Stimulated activated naive CD8-positive, alpha-beta T cell treated with anti-CD3 and anti-CD28 coated beads, Interleukin-15, amount 100 ng/mL, for 72 hours (primary cell): Measurements from ENCODE around the gene ACO2.
A peak's percentile ranks its signal among the peaks of the same experiment; 100 is the strongest.

Source experiments
- ATAC-seq: fragments of 150-1000 bp; cut with Tn5 transposase; 2 replicates; pipeline ENCODE4 v1.10.0; 2021; ENCODE audit warnings: mild to moderate bottlenecking, moderate library complexity
- DNase-seq, 2 donors: peaks; one replicate each; pipeline ENCODE4 v3.0.0; 2021 to 2022
- H3K27ac Mint-ChIP-seq, 2 donors: one replicate each; pipeline ENCODE4 v1.8.0; 2022; ENCODE audit warnings: mild to moderate bottlenecking in 2 of 2, mixed read lengths in 2 of 2, moderate library complexity in 2 of 2
- H3K27me3 Mint-ChIP-seq: one replicate; pipeline ENCODE4 v1.8.0; 2022; ENCODE audit warnings: mixed read lengths
- H3K4me1 Mint-ChIP-seq: one replicate; pipeline ENCODE4 v1.8.0; 2022; ENCODE audit warnings: mild to moderate bottlenecking, mixed read lengths
- H3K4me3 Mint-ChIP-seq, 2 donors: one replicate each; pipeline ENCODE4 v1.8.0; 2022; ENCODE audit warnings: mild to moderate bottlenecking in 2 of 2, mixed read lengths in 2 of 2, moderate library complexity in 1 of 2
- H3K9me3 Mint-ChIP-seq, 2 donors: one replicate each; pipeline ENCODE4 v1.8.0; 2022; ENCODE audit warnings: mixed read lengths in 2 of 2

The ACO2 gene

DNA sequence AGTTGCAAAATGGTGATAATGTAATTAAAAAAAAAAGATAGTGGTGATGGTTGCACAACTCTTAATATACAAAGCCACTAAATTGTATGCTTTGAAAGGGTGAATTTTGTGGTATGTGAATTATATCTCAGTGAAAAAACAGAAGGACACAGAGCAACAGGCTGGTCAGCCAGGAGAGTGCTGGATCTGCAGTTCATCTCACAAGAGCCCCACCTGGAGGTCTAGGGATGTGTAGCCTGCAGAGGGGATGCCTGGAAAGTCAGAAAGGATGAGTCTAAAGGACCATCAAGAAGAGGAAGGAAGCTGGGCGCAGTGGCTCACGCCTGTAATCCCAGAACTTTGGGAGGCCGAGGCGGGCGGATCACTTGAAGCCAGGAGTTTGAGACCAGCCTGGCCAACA, 66.3 kb downstream of the ACO2 start:
- DNase-seq: no peak
- no peak for ATAC-seq
- Mint-ChIP-seq H3K4me3 (no peak overlapping the region), H3K27me3 (no peaks in the 10 kb centered on the region), H3K9me3 (no peaks in the 10 kb centered on the region), H3K4me1 (peaks cover 14% of the 10 kb centered on the region), H3K27ac (peak overlapping the region in 1 of 2 donors; percentile 27)

DNA sequence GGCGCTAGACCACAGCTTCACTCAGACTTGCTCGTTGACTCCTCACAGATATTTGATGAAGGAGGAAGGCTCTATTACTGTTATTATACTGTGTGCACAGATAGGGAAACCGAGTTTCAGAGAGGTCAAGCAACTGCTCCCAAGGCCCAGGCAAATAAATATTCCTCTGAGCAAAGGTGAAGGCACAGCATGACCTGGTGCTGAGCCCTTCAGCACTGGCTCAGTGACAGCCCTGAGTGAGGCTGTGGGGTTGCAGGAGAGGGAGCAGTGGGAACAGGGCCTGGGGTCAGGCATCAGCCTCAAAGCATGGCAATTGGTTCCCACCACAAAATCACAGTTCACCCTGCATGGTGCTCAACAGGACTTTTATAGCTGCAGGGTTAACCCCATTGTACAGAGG, 68.3 kb downstream of the ACO2 start:
- no peak overlapping the region for H3K4me3 Mint-ChIP-seq
- H3K4me1 Mint-ChIP-seq: peaks cover 33% of the 10 kb centered on the region
- no peak overlapping the region for H3K27ac Mint-ChIP-seq
- H3K9me3 Mint-ChIP-seq: no peaks in the 10 kb centered on the region
- DNase-seq: no peak
- no peaks in the 10 kb centered on the region for H3K27me3 Mint-ChIP-seq
- no peak for ATAC-seq

GRCh38 chr22:41538583-41538982, 69.7 kb downstream of the ACO2 start:
- no peak for ATAC-seq
- Mint-ChIP-seq H3K9me3 (no peaks in the 10 kb centered on the region), H3K27ac (peak overlapping the region in 1 of 2 donors; percentile 43)

GRCh38 chr22:41539146-41540005, 70.5 kb downstream of the ACO2 start:
- peaks cover 46% of the 10 kb centered on the region for H3K4me1 Mint-ChIP-seq
- no peaks in the 10 kb centered on the region for H3K9me3 Mint-ChIP-seq
- no peaks in the 10 kb centered on the region for H3K27me3 Mint-ChIP-seq
- no peak overlapping the region for H3K4me3 Mint-ChIP-seq
- DNase-seq (no peak), ATAC-seq (no peak)
- H3K27ac Mint-ChIP-seq: peak overlapping the region in 1 of 2 donors; percentile 1

More at GRCh38 chr22:41538583-41538982, 69.7 kb downstream of the ACO2 start:
- Mint-ChIP-seq H3K27me3 (no peaks in the 10 kb centered on the region), H3K4me1 (peaks cover 42% of the 10 kb centered on the region), H3K4me3 (no peak overlapping the region)
- DNase-seq: no peak

GRCh38 chr22:41540006-41540315, 71.0 kb downstream of the ACO2 start:
- Mint-ChIP-seq H3K27me3 (no peaks in the 10 kb centered on the region), H3K27ac (no peak overlapping the region), H3K4me3 (no peak overlapping the region), H3K4me1 (peaks cover 52% of the 10 kb centered on the region), H3K9me3 (no peaks in the 10 kb centered on the region)
- DNase-seq (no peak), ATAC-seq (no peak)

GRCh38 chr22:41540365-41540764, 71.4 kb downstream of the ACO2 start:
- DNase-seq: no peak
- no peak overlapping the region for H3K4me3 Mint-ChIP-seq
- no peak for ATAC-seq
- no peaks in the 10 kb centered on the region for H3K27me3 Mint-ChIP-seq
- H3K4me1 Mint-ChIP-seq: peaks cover 52% of the 10 kb centered on the region
- H3K27ac Mint-ChIP-seq: peak overlapping the region in 1 of 2 donors; percentile 13
- no peaks in the 10 kb centered on the region for H3K9me3 Mint-ChIP-seq

GRCh38 chr22:41541484-41541883, 72.6 kb downstream of the ACO2 start:
- DNase-seq: no peak
- H3K4me1 Mint-ChIP-seq: peaks cover 51% of the 10 kb centered on the region

DNA sequence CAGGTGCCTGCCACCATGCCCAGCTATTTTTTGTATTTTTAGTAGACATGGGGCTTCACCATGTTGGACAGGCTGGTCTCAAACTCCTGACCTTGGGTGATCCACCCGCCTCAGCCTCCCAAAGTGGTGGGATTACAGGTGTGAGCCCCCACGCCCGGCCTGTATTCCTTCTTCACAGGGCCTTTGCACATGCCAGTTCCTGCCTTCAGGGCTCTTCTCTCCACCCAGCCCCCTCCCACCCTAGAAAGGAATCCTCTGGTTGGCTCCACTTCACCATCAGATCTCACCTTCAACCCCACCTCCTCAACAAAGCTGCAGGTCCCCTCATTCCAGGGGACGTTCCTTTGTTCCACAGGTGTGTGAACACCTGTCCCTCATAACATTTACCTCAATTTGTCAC, 73.3 kb downstream of the ACO2 start:
- H3K4me3 Mint-ChIP-seq: peak overlapping the region; percentile 94 to 95

More at GRCh38 chr22:41541484-41541883, 72.6 kb downstream of the ACO2 start:
- Mint-ChIP-seq H3K27me3 (no peaks in the 10 kb centered on the region), H3K4me3 (peak overlapping the region; percentile 4 to 94), H3K9me3 (no peaks in the 10 kb centered on the region), H3K27ac (peak overlapping the region; percentile 9 to 86)
- no peak for ATAC-seq

DNA sequence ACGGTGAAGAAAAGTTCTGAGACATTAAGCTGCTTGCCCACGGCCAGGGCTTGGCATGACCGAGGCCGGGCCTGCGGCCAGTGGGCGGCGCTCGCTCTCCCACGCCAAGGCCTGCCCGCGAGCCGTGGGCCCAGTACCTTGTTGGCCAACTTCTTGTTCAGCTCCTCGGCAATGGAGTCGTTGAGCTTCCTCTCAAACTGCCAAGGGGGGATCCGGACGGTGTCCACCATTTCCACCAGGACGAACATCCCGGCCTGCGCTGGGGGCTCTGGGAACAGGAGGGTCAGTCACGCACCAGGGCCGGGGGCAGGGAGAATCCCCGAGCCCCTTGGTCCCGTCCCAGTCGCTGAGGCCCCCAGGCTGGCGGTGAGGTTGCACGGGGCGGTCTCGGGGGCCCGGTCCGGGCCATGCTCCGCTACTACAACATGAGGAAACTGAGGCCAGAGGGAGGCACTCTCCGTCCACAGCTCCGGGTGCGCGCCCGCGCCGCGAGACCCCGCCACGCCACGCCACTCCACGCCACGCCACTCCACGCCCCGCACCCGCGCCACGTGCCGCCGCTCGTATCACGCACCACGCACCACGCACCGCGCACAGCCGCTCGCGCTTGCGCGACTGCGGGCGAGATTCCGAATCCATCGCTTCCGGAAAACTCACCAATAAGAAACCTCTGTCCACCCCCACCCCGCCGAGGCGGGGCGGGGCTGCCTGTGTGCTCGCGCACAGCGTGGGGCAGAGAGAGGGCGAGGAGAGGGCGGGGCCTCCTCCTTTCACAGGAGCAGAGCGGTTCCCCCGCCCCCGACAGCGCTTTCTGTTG, 75.1 kb downstream of the ACO2 start, which contains the start of gene POLR3H:
Gene POLR3H, minus strand, starts transcription at position 617 of the 817 bp plus-strand sequence. Its CDS starts 369 bp downstream, at position 248.
- DNase-seq: peak; percentile 92 to 96
- ATAC-seq: peak; percentile 99
- Mint-ChIP-seq H3K4me1 (peaks cover 51% of the 10 kb centered on the region), H3K9me3 (no peaks in the 10 kb centered on the region), H3K27me3 (no peaks in the 10 kb centered on the region), H3K27ac (peak within 1 kb of the TSS; percentile 97), H3K4me3 (peak within 1 kb of the TSS; percentile 94 to 95)

More for the DNA sequence above, 73.3 kb downstream of the ACO2 start:
- peak overlapping the region; percentile 86 to 87 for H3K27ac Mint-ChIP-seq
- H3K4me1 Mint-ChIP-seq: peaks cover 51% of the 10 kb centered on the region
- ATAC-seq (no peak), DNase-seq (no peak)
- no peaks in the 10 kb centered on the region for H3K9me3 Mint-ChIP-seq
- H3K27me3 Mint-ChIP-seq: no peaks in the 10 kb centered on the region

DNA sequence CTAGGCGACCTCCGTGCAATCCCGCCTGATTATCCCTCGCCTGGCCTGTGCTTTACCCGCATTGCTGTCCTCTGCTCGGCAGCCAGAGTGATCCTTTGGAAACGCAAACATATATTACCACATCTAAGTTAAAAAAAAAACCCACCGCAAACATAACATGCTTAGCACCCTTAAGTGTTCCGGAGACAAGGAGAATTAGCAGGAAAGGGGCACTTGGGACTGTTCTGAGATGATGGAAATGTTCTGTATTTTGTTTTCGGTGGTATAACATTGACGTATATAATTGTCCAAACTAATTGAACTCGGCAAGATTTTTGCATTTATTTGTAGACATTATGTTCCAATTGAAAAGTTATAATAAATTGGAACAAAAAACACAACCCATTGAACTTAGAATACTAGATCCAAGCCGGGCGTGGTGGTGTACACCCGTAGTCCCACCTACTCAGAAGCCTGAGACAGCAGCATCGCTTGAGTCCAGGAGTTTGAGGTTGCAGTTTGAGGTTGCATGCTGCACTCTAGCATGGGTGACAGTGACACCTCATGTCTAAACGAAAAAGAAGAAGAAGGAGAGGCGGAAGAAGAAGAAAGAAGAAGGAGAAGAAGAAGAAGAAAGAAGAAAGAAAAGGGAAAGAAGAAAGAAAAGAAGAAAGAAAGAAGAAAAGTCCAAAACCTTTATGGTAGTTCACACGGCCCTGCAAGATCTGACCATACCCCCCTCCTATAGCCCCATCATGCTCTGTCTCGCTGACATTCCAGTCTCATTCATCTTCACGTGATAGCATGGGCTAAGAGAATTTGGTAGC, 76.0 kb downstream of the ACO2 start:
- H3K27me3 Mint-ChIP-seq: no peaks in the 10 kb centered on the region
- peak overlapping the region; percentile 39 to 97 for H3K27ac Mint-ChIP-seq
- DNase-seq (no peak), ATAC-seq (peak; percentile 3)
- H3K4me3 Mint-ChIP-seq: peak overlapping the region; percentile 94 to 95
- no peaks in the 10 kb centered on the region for H3K9me3 Mint-ChIP-seq
- peaks cover 50% of the 10 kb centered on the region for H3K4me1 Mint-ChIP-seq

DNA sequence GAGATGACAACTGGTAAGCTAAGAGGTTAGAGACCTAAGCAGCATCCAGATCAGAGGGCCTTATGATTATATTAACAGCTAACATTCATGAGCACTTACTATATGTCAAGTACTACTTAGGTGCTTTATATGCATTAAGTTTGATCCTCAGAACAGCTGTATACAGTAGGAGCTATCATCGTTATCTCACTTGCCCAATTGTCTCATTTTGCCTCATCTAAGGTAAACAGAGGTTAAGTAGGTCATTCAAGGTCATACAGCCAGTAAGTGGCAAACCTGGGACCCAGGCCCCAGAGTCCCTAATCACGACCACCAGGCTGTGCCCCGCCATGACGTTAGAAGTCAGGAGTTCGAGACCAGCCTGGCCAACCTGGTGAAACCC, 79.9 kb downstream of the ACO2 start:
- no peak for DNase-seq
- H3K4me3 Mint-ChIP-seq: no peak overlapping the region
- H3K27ac Mint-ChIP-seq: no peak overlapping the region
- H3K9me3 Mint-ChIP-seq: no peaks in the 10 kb centered on the region
- peaks cover 15% of the 10 kb centered on the region for H3K27me3 Mint-ChIP-seq
- ATAC-seq: no peak
- peaks cover 14% of the 10 kb centered on the region for H3K4me1 Mint-ChIP-seq

- ATAC-seq: no peak
- H3K27ac Mint-ChIP-seq: no peak overlapping the region
- DNase-seq: no peak
- H3K27me3 Mint-ChIP-seq: peaks cover 16% of the 10 kb centered on the region
- H3K4me1 Mint-ChIP-seq: no peaks in the 10 kb centered on the region
- no peak overlapping the region for H3K4me3 Mint-ChIP-seq
- H3K9me3 Mint-ChIP-seq: no peaks in the 10 kb centered on the region
These were observed 82.1 kb downstream of the ACO2 start for GRCh38 chr22:41550952-41551491.

DNA sequence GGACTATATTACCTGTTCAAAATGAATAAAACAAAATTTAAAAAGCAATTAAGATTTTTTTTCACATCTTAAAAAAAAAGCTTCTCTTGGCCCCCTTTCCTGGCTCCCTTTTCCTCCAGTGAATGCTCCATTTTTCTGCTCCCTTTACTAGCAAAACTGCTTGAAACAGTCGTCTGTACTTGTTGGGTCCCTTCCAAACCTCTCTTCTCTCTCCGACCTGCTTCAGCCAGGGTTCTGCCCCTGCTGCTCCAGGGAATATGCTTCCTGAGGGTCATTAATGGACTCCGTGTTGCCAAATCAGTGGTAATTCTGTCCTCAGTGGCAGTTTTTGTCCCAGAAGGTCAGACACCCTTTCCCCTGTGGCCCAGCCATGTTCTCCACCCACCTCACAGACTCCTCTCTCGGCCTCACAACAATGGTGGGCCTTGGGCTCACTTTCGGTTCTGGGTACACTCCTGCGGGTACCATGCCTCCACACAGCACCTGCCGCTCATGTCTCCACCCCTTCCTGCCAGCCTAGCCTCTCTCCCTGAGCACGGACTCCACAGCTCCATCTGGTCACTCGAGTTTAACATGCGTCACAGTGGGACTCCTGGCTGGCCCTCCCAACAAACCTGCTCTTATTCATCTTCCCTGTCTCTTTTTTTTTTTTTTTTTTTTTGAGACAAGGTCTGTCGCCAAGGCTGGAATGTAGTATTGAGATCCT, 83.1 kb downstream of the ACO2 start:
- H3K27me3 Mint-ChIP-seq: peaks cover 24% of the 10 kb centered on the region
- DNase-seq (no peak), ATAC-seq (no peak)
- no peak overlapping the region for H3K27ac Mint-ChIP-seq
- no peak overlapping the region for H3K4me3 Mint-ChIP-seq
- H3K9me3 Mint-ChIP-seq: no peaks in the 10 kb centered on the region
- H3K4me1 Mint-ChIP-seq: no peaks in the 10 kb centered on the region

DNA sequence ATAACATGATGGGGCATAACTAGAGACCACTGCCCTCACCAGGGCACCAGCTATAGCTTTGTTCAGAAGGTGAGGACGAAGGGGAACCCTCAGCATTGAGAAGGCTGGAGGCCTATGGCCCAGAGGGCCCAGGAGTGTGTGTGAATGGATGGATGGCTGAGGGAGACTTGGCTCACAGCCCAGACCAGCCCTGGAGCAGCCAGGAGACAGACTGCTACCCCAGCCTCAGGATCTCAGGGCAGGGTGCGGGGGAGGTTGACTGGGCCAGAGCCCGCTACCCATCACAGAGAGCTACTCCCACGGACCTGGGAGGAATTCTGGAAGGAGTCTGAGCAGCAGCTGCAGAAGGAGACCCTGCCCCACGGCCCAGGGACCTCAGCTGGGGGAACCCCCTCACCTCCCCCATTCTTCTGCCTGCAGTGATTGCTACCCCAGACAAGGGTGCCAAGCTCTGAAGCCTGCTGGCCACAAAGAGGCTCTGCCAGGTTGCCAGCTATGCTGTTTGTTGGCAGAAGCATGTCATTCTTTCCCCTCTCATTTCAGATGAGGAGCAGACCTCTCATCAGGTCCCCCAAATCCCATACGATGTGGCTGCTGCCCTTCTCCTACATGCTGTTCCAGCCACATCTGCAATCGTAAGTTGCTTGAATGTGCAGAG, 86.5 kb downstream of the ACO2 start:
- Mint-ChIP-seq H3K9me3 (no peaks in the 10 kb centered on the region), H3K4me1 (peaks cover 5% of the 10 kb centered on the region), H3K27ac (peak overlapping the region in 1 of 2 donors; percentile 51), H3K4me3 (no peak overlapping the region), H3K27me3 (peaks cover 51% of the 10 kb centered on the region)
- DNase-seq (no peak), ATAC-seq (no peak)
